HG03432 (cell line): ENCODE results near the gene LRRC3.
"Not testable (repeated sequence)": the region's sequence is repeated elsewhere in the genome, so short reads cannot be mapped to it uniquely, and the experiment has no call there.

Experiments used
- ATAC-seq: cut with Tn5 transposase; IDR thresholded peaks from one replicate; pipeline ENCODE4 v1.9.1; 2021; ENCODE audit warnings: mild to moderate bottlenecking, moderate library complexity; ENCODE audit not compliant: unreplicated experiment

LRRC3 gene

GRCh38 chr21:44477131-44477530 lies 21.8 kb downstream of the LRRC3 start:
- ATAC-seq = no peak

DNA sequence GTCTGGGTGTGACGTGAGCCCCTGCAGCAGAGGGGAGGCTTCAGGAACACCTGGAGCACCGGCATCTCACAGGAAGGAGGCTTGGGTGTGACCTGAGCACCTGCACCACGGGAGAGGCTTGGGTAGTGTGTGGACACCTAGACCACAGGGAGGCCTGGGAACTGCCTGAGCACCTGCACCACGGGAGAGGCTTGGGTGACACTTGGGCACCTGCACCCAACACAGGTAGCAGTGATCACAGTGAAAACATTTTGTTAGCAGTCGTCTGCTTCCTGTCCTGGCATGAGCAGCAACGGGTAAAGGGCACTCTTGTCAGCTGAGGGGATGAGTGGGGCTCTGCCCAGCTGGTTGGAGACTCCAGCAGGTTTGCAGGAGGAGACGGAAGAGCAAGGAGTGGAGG lies 22.4 kb downstream of the LRRC3 start:
- no peak for ATAC-seq

GRCh38 chr21:44478124-44478800 lies 23.0 kb downstream of the LRRC3 start:
- no peak for ATAC-seq

DNA sequence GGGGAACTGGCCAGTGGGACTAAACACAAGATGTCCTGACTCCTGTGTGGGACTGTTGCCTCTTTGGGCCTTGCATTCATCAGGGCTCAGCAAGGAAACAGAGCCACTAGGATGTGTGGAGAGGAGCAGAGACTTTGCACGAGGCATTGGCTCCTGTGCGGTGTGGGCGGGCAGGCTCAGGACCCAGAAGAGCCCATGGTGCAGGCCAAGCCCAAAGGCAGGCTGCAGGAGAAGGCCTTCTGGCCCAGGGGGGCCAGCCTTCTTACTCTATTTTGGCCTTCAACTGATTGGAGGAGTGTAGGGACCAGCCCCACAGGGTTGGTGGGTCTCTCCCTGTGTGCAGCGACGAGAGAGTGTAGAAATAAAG lies 23.5 kb downstream of the LRRC3 start:
- no peak for ATAC-seq

GRCh38 chr21:44479556-44480199 lies 24.4 kb downstream of the LRRC3 start:
- ATAC-seq = not testable (repeated sequence)

- ATAC-seq = no peak
Measured at GRCh38 chr21:44480200-44481053, 25.1 kb downstream of the LRRC3 start.

GRCh38 chr21:44482581-44483287 lies 27.4 kb downstream of the LRRC3 start:
- no peak for ATAC-seq

DNA sequence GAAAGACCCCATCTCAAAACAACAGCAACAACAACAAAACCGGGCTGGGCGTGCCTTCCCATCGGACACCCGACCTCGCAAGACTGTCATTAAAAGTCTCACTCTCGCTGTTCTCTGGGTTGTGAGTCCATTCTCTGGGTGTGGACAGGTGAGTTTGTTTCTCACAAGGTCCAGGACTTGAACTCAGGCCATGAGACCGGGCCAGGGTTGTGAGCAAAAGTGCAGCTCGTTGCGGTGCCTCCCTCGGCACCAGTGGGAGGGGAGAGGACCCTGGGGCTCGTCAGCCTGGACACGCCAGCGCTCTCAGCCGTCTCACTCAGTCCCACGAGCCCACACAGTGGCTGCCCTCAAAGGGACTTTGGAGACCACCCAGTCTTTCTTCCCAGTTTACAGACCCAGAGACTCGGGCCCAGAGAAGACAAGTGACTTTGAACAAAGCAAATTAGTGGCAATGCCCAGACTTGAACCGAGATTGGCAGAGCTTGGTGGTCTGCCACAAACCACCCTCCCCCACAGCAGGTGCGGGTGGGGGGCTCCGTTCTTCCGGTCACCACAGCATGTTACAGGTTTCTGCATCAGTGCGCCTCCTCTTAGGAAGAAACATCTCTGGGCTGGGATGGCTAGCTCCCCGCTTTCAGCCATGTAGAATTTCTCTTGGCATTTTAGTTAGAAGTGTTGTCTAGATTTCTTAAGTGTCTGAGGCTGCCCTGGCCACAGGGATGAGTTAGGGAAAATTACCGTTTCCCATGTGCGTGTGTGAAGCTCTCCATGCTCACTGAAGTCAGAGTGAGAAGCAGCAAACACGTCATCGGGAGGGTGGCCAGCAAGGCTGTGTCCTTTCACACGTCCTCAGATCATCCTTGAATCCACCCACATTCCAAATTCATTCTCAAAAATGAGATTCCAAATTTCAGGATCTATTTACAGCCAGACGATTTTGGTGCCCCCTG lies 28.3 kb downstream of the LRRC3 start:
- ATAC-seq = no peak

DNA sequence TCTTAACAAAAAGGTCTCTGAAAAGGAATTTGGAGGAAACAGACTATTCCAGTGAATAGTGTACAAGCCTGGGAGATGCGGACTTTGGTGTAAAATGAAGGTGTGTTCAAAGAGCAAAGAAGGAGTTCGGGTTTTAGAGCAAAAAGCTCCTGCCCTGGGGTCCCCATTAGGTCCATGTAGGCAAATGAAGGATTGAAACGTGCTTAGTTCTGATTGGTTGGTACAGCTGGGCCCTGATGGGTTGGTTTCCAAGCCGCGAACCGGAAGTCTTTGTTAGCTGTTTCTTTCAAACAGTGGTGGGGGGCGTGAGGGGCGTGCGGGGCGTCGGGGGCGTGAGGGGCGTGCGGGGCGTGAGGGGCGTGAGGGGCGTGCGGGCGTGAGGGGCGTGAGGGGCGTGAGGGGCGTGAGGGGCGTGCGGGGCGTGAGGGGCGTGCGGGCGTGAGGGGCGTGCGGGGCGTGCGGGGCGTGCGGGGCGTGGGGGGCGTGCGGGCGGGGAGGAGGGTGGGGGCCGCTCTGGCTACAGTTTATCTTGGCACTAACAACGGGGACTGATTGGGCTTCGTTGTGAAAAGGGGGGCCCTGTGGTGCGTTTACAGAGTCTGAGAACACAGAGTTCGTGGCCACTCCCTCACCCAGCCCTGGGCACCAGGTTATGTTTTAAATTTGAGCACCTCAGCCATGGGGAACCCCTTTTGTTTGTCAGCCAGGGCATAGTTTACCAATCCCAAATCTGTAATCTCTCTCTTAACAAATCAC lies 29.4 kb downstream of the LRRC3 start:
- ATAC-seq = no peak

- no peak for ATAC-seq
Measured at GRCh38 chr21:44485254-44485793, 30.0 kb downstream of the LRRC3 start.

DNA sequence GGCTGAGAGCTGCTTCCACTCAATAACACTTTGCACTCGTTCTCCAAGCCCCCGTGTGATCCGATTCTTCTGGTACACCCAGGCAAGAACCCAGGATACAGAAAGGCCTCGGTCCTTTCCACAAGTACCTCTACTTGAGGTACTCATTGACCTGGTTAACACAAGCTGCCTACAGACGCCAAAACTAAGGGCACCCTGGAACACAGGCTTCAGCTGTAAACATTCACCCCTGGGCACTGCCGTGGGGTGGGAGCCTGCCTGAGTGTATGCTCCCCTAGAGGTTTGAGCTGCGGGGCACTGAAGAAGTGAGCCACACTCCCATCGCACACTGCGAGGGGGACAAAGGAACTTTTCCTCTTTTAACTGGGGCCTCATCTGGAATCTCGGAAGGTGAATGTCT lies 30.5 kb downstream of the LRRC3 start:
- ATAC-seq = no peak

DNA sequence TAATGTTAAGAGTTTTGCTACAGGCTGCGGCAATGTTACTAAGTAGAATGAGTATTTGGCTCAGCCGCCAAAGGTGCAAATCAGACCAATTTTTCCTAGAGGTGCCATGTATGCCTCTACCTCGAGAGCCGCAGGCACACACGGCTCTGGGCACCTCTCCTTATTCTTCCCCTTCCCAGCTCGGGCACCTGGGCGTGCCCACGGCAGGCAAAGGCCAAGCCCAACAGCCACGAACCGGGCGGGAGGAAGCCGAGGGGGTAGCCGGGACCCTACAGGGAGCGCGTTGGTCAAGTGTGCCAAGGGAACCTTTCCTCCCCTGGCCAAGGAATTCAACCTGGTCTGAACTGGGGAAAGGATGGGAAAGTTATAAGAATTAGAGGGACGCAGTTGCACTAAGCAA lies 31.0 kb downstream of the LRRC3 start:
- no peak for ATAC-seq

DNA sequence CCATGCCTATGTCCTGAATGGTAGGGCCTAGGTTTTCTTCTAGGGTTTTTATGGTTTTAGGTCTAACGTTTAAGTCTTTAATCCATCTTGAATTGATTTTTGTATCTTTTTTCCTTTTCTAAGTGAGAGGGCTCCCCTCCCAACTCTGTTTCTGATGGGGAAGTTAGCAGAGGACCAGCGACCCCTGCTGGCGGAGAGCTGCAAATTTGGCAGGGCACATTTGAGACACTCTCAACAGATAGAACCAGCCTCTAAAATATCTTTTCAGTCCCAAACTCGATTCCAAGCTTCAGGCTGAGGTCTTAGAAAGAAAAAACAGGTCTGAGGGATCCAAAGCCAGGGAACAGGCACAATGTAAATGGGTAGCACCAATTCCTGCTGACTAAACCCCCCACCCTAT lies 32.5 kb downstream of the LRRC3 start:
- no peak for ATAC-seq

- no peak for ATAC-seq
Measured at GRCh38 chr21:44489962-44490361, 34.7 kb downstream of the LRRC3 start.

GRCh38 chr21:44490405-44490804 lies 35.1 kb downstream of the LRRC3 start:
- ATAC-seq = no peak

DNA sequence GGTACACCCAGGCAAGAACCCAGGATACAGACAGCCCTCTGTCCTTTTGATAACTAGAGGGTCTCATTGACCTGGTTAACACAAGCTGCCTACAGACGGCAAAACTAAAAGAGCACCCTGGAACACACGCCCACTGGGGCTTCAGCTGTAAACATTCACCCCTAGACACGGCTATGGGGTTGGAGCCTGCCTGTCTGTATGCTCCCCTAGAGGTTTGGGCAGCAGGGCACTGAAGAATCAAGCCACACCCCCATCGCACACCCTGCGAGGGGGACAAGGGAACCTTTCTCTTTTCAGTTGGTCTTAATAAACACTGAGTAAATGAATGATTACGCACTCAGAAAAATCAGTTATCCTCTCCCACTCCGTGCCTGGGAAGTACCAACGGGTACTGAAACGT lies 35.5 kb downstream of the LRRC3 start:
- no peak for ATAC-seq

- no peak for ATAC-seq
Measured at GRCh38 chr21:44492567-44493385, 37.5 kb downstream of the LRRC3 start.

DNA sequence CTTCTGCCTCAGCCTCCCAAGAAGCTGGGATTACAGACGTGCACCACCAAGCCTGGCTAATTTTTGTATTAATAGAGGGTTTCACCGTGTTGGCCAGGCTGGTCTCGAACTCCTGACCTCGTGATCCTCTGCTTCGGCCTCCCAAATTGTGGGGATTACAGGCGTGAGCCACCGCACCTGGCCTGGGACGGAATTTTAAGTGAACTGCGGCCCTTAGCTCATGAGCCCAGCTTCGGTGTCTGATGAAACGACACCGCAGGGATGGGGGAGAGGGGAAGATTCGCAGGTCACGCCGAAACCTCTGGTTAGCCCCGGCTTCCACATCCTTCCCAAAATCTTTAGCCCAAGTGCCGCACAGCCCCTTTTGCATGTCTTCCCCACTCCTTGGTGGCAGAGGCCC lies 39.1 kb downstream of the LRRC3 start:
- ATAC-seq = no peak
